HEK293T (cell line): Measurements from ENCODE around the gene SMAD4.
"Not testable (repeated sequence)": the region's sequence is repeated elsewhere in the genome, so short reads cannot be mapped to it uniquely, and the experiment has no call there.

Source experiments
- BHLHE40 ChIP-seq: fragments of 450-650 bp; IDR thresholded peaks from 2 replicates; pipeline ENCODE4 v1.6.1; 2016; ENCODE audit warnings: mild to moderate bottlenecking, moderate library complexity, borderline replicate concordance
- ELF4 ChIP-seq: fragments of 450-650 bp; IDR thresholded peaks from 2 replicates; pipeline ENCODE4 v1.6.1; 2017; ENCODE audit warnings: antibody characterized with exemption
- FOXK2 ChIP-seq: fragments of 450-650 bp; IDR thresholded peaks from 2 replicates; pipeline ENCODE4 v1.6.1; 2016; ENCODE audit warnings: mild to moderate bottlenecking
- FOXM1 ChIP-seq: fragments of 450-650 bp; IDR thresholded peaks from 2 replicates; pipeline ENCODE4 v1.6.1; 2017; ENCODE audit warnings: mild to moderate bottlenecking, borderline replicate concordance
- HDGF ChIP-seq: fragments of 450-650 bp; IDR thresholded peaks from 2 replicates; pipeline ENCODE4 v1.6.1; 2017; ENCODE audit warnings: antibody characterized with exemption, borderline replicate concordance
- NFRKB ChIP-seq: fragments of 450-650 bp; IDR thresholded peaks from 2 replicates; pipeline ENCODE4 v1.6.1; 2016; ENCODE audit warnings: mild to moderate bottlenecking, moderate library complexity
- SP1 ChIP-seq: fragments of 450-650 bp; IDR thresholded peaks from 2 replicates; pipeline ENCODE4 v1.6.1; 2017
- TARDBP ChIP-seq: fragments of 450-650 bp; IDR thresholded peaks from 2 replicates; pipeline ENCODE4 v1.6.1; 2016
- ZNF384 ChIP-seq: fragments of 450-650 bp; IDR thresholded peaks from 2 replicates; pipeline ENCODE4 v1.6.1; 2016

DNA sequence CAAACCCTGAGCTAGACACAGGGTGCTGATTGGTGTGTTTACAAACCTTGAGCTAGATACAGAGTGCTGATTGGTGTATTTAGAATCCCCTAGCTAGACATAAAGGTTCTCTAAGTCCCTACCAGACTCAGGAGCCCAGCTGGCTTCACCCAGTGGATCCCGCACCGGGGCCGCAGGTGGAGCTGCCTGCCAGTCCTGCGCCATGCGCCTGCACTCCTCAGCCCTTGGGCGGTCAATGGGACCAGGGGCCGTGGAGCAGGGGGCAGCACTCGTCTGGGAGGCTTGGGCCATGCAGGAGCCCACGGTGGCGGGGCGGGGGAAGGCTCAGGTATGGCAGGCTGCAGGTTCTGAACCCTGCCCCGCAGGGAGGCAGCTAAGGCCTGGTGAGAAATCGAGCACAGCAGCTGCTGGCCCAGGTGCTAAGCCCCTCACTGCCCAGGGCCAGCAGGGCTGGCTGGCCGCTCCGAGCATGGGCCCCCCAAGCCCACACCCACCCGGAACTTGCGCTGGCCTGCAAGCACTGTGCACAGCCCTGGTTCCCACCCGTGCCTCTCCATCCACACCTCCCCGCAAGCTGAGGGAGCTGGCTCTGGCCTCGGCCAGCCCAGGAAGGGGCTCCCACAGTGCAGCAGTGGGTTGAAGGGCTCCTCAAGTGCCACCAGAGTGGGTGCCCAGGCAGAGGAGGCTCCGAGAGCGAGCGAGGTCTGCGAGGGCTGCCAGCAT, 81.8 kb downstream of the SMAD4 start:
- TF ChIP-seq FOXM1, ELF4, FOXK2, SP1, TARDBP, BHLHE40, NFRKB, ZNF384, HDGF: not testable (repeated sequence)
